Esophagus squamous epithelium (tissue), 5 donors: ENCODE results near the gene RPL18A. TPM values are rescaled to one million over a fixed set of nuclear protein-coding genes. Genes with fewer than 3 reads are reported as not detected.

Source experiments
- DNase-seq: peaks from one replicate; lab custom pipeline; 2025; lab: John Stamatoyannopoulos, UW
- H3K27ac ChIP-seq, 4 donors: fragments of 200-600 bp; sonication (generic); one replicate each; pipeline ENCODE4 v1.5.1; 2016 to 2019; ENCODE audit warnings: mild to moderate bottlenecking in 1 of 4
- H3K27me3 ChIP-seq, 4 donors: fragments of 200-600 bp; sonication (generic); 1 replicate in 3 of 4; 2 replicates in 1 of 4; pipeline versions ENCODE4 v1.5.1 to v1.6.0; 2017 to 2021; ENCODE audit warnings: antibody characterized with exemption in 1 of 4
- H3K36me3 ChIP-seq, 3 donors: fragments of 200-600 bp; sonication (generic); one replicate each; pipeline ENCODE4 v1.5.1; 2016 to 2019
- H3K4me1 ChIP-seq, 3 donors: fragments of 200-600 bp; sonication (generic); one replicate each; pipeline ENCODE4 v1.5.1; 2017 to 2019
- H3K4me3 ChIP-seq, 4 donors: fragments of 200-600 bp; sonication (generic); 1 replicate in 3 of 4; 2 replicates in 1 of 4; pipeline ENCODE4 v1.5.1; 2016 to 2019; ENCODE audit warnings: mild to moderate bottlenecking in 2 of 4, moderate library complexity in 1 of 4
- H3K9me3 ChIP-seq, 3 donors: fragments of 200-600 bp; sonication (generic); one replicate each; pipeline ENCODE4 v1.5.1; 2016 to 2019
- POLR2A ChIP-seq, 4 donors: fragments of 450-650 bp; IDR thresholded peaks; one replicate each; pipeline ENCODE4 v1.6.1; 2017; ENCODE audit warnings: antibody characterized with exemption in 4 of 4, mild to moderate bottlenecking in 4 of 4, moderate library complexity in 3 of 4
- WGBS, 2 donors: methylation state at CpG; one replicate each; pipeline ENCODE4 v1.1.5; 2018; 5-methylcytosine and 5-hydroxymethylcytosine counted together
- intact Hi-C: fragments of 100-400 bp; cut with DNase I; formaldehyde crosslinking; loops from one replicate; pipeline ENCODE4 v1.15.0; 2022
- total RNA-seq, 4 donors: library from RNA; depleted of rRNA; stranded (reverse); fragments of >200 nt; gene quantifications; one replicate each; pipeline ENCODE4 v1.1.0, GENCODE V29; 2016
- TF ChIP-seq, protein P1 (sequence below), 6 experiments: fragments of 450-650 bp in 4 of 6; fragments of 200-600 bp in 2 of 6; sonication (generic) in 2 of 6; IDR thresholded peaks; one replicate each; pipeline ENCODE4 v1.5.1; 2016 to 2019; ENCODE audit warnings: antibody characterized with exemption in 6 of 6, mild to moderate bottlenecking in 4 of 6, moderate library complexity in 4 of 6
- donor health status: DM: yes; HTN: yes; CAD: no.

Gene RPL18A
- total RNA-seq, 4 donors from 2014 or later: 1,080 to 2,192 (median 1,622) TPM

DNA sequence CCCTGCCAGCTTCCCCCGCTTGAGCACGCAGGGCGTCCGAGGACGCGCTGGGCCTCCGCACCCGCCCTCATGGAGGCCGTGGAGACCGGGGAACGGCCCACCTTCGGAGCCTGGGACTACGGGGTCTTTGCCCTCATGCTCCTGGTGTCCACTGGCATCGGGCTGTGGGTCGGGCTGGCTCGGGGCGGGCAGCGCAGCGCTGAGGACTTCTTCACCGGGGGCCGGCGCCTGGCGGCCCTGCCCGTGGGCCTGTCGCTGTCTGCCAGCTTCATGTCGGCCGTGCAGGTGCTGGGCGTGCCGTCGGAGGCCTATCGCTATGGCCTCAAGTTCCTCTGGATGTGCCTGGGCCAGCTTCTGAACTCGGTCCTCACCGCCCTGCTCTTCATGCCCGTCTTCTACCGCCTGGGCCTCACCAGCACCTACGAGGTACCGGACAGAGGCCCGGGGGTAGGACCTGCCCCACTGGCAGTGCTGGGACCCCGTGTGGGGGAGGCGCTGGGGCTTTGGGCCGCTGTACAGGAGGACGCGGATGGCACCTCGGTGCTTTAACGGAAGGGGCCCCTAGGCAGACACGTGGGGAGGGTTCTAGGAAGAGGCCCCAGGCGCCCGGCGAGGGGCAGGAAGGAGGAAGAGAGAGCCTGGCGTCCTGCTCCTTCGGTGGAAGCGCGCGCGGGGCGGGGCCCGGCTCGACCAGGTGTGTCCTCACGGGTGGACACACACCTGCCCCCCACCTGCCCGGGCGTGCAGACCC is 12.7 kb downstream of the RPL18A start:
- H3K9me3 ChIP-seq: no peaks in the 10 kb centered on the region
- no peak overlapping the region for H3K27ac ChIP-seq
- peaks cover 19 to 35% (median 22%) of the 10 kb centered on the region in 3 donors for H3K4me1 ChIP-seq
- no CpG with 5 or more reads among the region's 61 CpGs for WGBS, 2 donors
- H3K27me3 ChIP-seq: peaks cover 24 to 73% (median 34%) of the 10 kb centered on the region in 4 donors
- H3K36me3 ChIP-seq: no peaks in the 10 kb centered on the region
- no peak for TF ChIP-seq POLR2A (IDR thresholded peaks at IDR 0.05)
- TF ChIP-seq, protein P1, sequence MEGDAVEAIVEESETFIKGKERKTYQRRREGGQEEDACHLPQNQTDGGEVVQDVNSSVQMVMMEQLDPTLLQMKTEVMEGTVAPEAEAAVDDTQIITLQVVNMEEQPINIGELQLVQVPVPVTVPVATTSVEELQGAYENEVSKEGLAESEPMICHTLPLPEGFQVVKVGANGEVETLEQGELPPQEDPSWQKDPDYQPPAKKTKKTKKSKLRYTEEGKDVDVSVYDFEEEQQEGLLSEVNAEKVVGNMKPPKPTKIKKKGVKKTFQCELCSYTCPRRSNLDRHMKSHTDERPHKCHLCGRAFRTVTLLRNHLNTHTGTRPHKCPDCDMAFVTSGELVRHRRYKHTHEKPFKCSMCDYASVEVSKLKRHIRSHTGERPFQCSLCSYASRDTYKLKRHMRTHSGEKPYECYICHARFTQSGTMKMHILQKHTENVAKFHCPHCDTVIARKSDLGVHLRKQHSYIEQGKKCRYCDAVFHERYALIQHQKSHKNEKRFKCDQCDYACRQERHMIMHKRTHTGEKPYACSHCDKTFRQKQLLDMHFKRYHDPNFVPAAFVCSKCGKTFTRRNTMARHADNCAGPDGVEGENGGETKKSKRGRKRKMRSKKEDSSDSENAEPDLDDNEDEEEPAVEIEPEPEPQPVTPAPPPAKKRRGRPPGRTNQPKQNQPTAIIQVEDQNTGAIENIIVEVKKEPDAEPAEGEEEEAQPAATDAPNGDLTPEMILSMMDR (IDR thresholded peaks at IDR 0.05): no peak
- DNase-seq: no peak
- intact Hi-C loops: no loop called here
- peak overlapping the region in 3 of 4 donors; percentile 1 to 37 (median 27) for H3K4me3 ChIP-seq

GRCh38 chr19:17873786-17874757 is 14.4 kb downstream of the RPL18A start:
- 21 to 23% methylated on average over 22 of the region's 63 CpGs for WGBS, 2 donors
- H3K27me3 ChIP-seq: peaks cover 24 to 75% (median 34%) of the 10 kb centered on the region in 4 donors

DNA sequence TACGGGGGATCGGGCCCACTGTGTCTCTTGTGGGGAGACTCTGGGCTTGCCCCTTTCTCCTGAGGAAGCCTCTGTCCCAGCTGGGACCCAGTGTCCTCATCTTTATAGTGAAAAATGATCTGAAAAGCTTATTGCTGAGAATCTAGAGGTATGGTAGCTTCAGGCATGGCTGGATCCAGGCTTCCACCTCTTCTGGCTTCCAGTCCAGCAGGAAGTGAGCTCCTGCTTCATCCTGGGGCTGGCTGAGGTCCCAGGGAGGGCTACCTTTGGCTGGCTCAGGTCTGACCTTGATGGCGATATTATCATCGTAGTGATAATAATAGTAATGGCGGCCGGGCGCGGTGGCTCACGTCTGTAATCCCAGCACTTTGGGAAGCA is 15.0 kb downstream of the RPL18A start:
- H3K4me3 ChIP-seq: no peak overlapping the region
- peaks cover 19 to 35% (median 22%) of the 10 kb centered on the region in 3 donors for H3K4me1 ChIP-seq
- H3K36me3 ChIP-seq: no peaks in the 10 kb centered on the region
- H3K9me3 ChIP-seq: no peaks in the 10 kb centered on the region
- no peak for TF ChIP-seq POLR2A (IDR thresholded peaks at IDR 0.05)
- TF ChIP-seq, protein P1 (IDR thresholded peaks at IDR 0.05): no peak
- no peak overlapping the region for H3K27ac ChIP-seq
- H3K27me3 ChIP-seq: peaks cover 24 to 68% (median 32%) of the 10 kb centered on the region in 4 donors
- 78 to 87% methylated on average over 7 to 9 of the region's 9 CpGs for WGBS, 2 donors
- intact Hi-C loops: no loop called here
- DNase-seq: no peak

More at GRCh38 chr19:17873786-17874757, 14.4 kb downstream of the RPL18A start:
- no peak for TF ChIP-seq POLR2A (IDR thresholded peaks at IDR 0.05)
- TF ChIP-seq, protein P1 (IDR thresholded peaks at IDR 0.05): no peak
- Histone ChIP-seq H3K9me3 (no peaks in the 10 kb centered on the region), H3K4me1 (peaks cover 19 to 35% (median 22%) of the 10 kb centered on the region in 3 donors), H3K27ac (no peak overlapping the region), H3K36me3 (no peaks in the 10 kb centered on the region), H3K4me3 (peak overlapping the region in 3 of 4 donors; percentile 15 to 52 (median 32))
- DNase-seq: no peak
- intact Hi-C loops: no loop called here

DNA sequence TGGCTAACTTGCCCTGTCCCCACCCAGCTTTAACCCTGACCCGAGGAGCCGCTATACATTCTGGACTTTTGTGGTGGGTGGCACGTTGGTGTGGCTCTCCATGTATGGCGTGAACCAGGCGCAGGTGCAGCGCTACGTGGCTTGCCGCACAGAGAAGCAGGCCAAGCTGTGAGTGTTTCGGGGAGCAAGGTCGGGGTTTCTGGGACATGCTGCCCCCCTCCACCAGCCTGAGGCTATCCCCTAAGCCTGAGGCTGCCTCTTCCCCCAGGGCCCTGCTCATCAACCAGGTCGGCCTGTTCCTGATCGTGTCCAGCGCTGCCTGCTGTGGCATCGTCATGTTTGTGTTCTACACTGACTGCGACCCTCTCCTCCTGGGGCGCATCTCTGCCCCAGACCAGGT is 18.0 kb downstream of the RPL18A start:
- no peaks in the 10 kb centered on the region for H3K9me3 ChIP-seq
- H3K27ac ChIP-seq: no peak overlapping the region
- H3K4me1 ChIP-seq: peaks cover 10 to 17% (median 11%) of the 10 kb centered on the region in 3 donors
- H3K27me3 ChIP-seq: peaks cover 7 to 49% (median 11%) of the 10 kb centered on the region in 4 donors
- intact Hi-C loops: no loop called here
- H3K4me3 ChIP-seq: no peak overlapping the region
- TF ChIP-seq, protein P1 (IDR thresholded peaks at IDR 0.05): no peak
- no peak for TF ChIP-seq POLR2A (IDR thresholded peaks at IDR 0.05)
- 90 to 92% methylated on average over 4 to 12 of the region's 16 CpGs for WGBS, 2 donors
- DNase-seq: no peak
- no peaks in the 10 kb centered on the region for H3K36me3 ChIP-seq
